ENCODE data around the gene TNIK.

- no peak for TF ChIP-seq CTCF (IDR thresholded peaks at IDR 0.05)
- no peak for TF ChIP-seq POLR2AphosphoS5 (IDR thresholded peaks at IDR 0.05)
- no peak for TF ChIP-seq POLR2A (IDR thresholded peaks at IDR 0.05)
These were observed 432.0 kb downstream of the TNIK start for GRCh38 chr3:171028025-171028778.
